Panc1 (cell line): ENCODE results near the gene FGFRL1. TPM values are rescaled to one million over a fixed set of nuclear protein-coding genes. Genes with fewer than 3 reads are reported as not detected.

Experiments used
- ATAC-seq: fragments of 200-7000 bp; cut with Tn5 transposase; 2 replicates; pipeline ENCODE4 v1.9.1; 2020; ENCODE audit warnings: mild to moderate bottlenecking, moderate library complexity
- BruUV-seq: library from RNA; stranded (reverse); fragments of 400-500 nt; replicated peaks from 2 replicates; lab custom pipeline; 2021; lab: Mats Ljungman, UMichigan
- CTCF ChIA-PET: fragments of 300-600 bp; sonication (Branson Sonifier 250); formaldehyde crosslinking; loops from one replicate; lab custom pipeline; 2022; ENCODE audit warnings: antibody characterized with exemption; lab: Charles Lee
- POLR2A ChIA-PET: fragments of 300-600 bp; sonication (Branson Sonifier 250); formaldehyde crosslinking; loops from one replicate; lab custom pipeline; 2022; ENCODE audit warnings: antibody characterized with exemption; lab: Charles Lee
- DNase-seq: peaks from one replicate; pipeline ENCODE4 v3.0.0-alpha.2; 2010; ENCODE audit warnings: low read depth, low spot score
- H3K27ac ChIP-seq: 2 replicates; pipeline ENCODE4 v1.5.1; 2011; ENCODE audit warnings: mild to moderate bottlenecking, low read length, inconsistent platforms
- H3K27me3 ChIP-seq: fragments of 200-500 bp; sonication (Bioruptor generic); 2 replicates; pipeline ENCODE4 v1.6.0; 2014; ENCODE audit warnings: low read length, inconsistent platforms; ENCODE audit not compliant: control insufficient read depth, insufficient read depth
- H3K36me3 ChIP-seq: fragments of 200-500 bp; sonication (Bioruptor generic); 2 replicates; pipeline ENCODE4 v1.5.1; 2014; ENCODE audit warnings: inconsistent platforms, mild to moderate bottlenecking, low read length, moderate library complexity; ENCODE audit not compliant: control insufficient read depth, insufficient read depth
- H3K4me1 ChIP-seq: 2 replicates; pipeline ENCODE4 v1.5.1; 2011; ENCODE audit warnings: inconsistent platforms, mild to moderate bottlenecking, low read length, moderate library complexity; ENCODE audit not compliant: control insufficient read depth, insufficient read depth
- H3K4me3 ChIP-seq, 2 experiments: 2 replicates each; pipeline ENCODE4 v1.5.1; 2011 to 2012; ENCODE audit warnings: low read depth in 2 of 2, low read length in 2 of 2, mild to moderate bottlenecking in 2 of 2, inconsistent platforms in 1 of 2, moderate library complexity in 1 of 2
- H3K9me3 ChIP-seq: fragments of 200-500 bp; sonication (Bioruptor generic); 2 replicates; pipeline ENCODE4 v1.5.1; 2014; ENCODE audit warnings: low read depth, mild to moderate bottlenecking, inconsistent platforms, low read length, moderate library complexity; ENCODE audit not compliant: control insufficient read depth, insufficient read depth
- CTCF ChIP-seq: fragments of 450-650 bp; IDR thresholded peaks from 2 replicates; pipeline ENCODE4 v1.5.1; 2017; ENCODE audit warnings: mild to moderate bottlenecking
- POLR2AphosphoS5 ChIP-seq: IDR thresholded peaks from 2 replicates; pipeline ENCODE4 v1.6.1; 2012; ENCODE audit warnings: mild to moderate bottlenecking, low read depth, low read length, moderate library complexity
- REST ChIP-seq, 2 experiments: IDR thresholded peaks; 2 replicates each; pipeline ENCODE4 v1.6.1; 2011 to 2012; ENCODE audit warnings: low read depth in 2 of 2, control low read depth in 1 of 2, low read length in 1 of 2, mild to moderate bottlenecking in 1 of 2, moderate library complexity in 1 of 2; ENCODE audit not compliant: insufficient read depth in 1 of 2
- SIN3A ChIP-seq: IDR thresholded peaks from 2 replicates; pipeline ENCODE4 v1.6.1; 2012; ENCODE audit warnings: low read depth, mild to moderate bottlenecking, low read length, moderate library complexity, borderline replicate concordance; ENCODE audit not compliant: insufficient read depth
- TCF7L2 ChIP-seq: IDR thresholded peaks from 2 replicates; pipeline ENCODE4 v1.6.1; 2011; ENCODE audit warnings: mild to moderate bottlenecking, low read depth, low read length, inconsistent platforms
- in situ Hi-C: cut with HindIII; loops from 2 replicates; pipeline ENCODE4 v1.10.0; 2016; ENCODE audit warnings: low sequenced_read_pairs, low pct_unique_long_range_greater_than_20kb
- intact Hi-C: fragments of 100-400 bp; cut with micrococcal nuclease; formaldehyde crosslinking; loops from one replicate; pipeline ENCODE4 v1.10.0; 2022; ENCODE audit not compliant: unreplicated experiment
- total RNA-seq: library from RNA; stranded (reverse); gene quantifications from one replicate; pipeline ENCODE4 v1.2.1, GENCODE V29; 2021; ENCODE audit not compliant: unreplicated experiment

The FGFRL1 gene
- total RNA-seq, 1 experiment from 2014 or later: 43.1 TPM

GRCh38 chr4:1051472-1051871, 40.0 kb downstream of the FGFRL1 start:
- H3K36me3 ChIP-seq: no peaks in the 10 kb centered on the region
- POLR2A ChIA-PET: no interaction called here
- H3K4me1 ChIP-seq: peaks cover 9% of the 10 kb centered on the region
- CTCF ChIA-PET: interaction anchor here (1.1 kb wide), 1 partner anchor 105 kb away, joined by 4 read pairs; no protein-coding TSS in a partner anchor
- BruUV-seq: no TSS peak
- DNase-seq (no peak), ATAC-seq (no peak)
- intact Hi-C loops (no loop called here), in situ Hi-C loops (no loop called here)
- no peak overlapping the region for H3K4me3 ChIP-seq
- no peaks in the 10 kb centered on the region for H3K9me3 ChIP-seq
- no peak for TF ChIP-seq TCF7L2
- TF ChIP-seq SIN3A: no peak
- TF ChIP-seq CTCF: no peak
- TF ChIP-seq REST (IDR thresholded peaks at IDR 0.05; ENCODE audit: insufficient read depth in 1 of 2, low read depth in 2 of 2, low read length in 1 of 2): no peak
- TF ChIP-seq POLR2AphosphoS5: no peak
- H3K27me3 ChIP-seq: no peaks in the 10 kb centered on the region
- no peak overlapping the region for H3K27ac ChIP-seq

GRCh38 chr4:1052231-1052671, 40.8 kb downstream of the FGFRL1 start:
- no peak overlapping the region for H3K27ac ChIP-seq
- intact Hi-C loops: no loop called here
- in situ Hi-C loops: no loop called here
- DNase-seq (no peak), ATAC-seq (no peak)
- TF ChIP-seq CTCF (no peak), SIN3A (no peak), REST (IDR thresholded peaks at IDR 0.05; ENCODE audit: insufficient read depth in 1 of 2, low read depth in 2 of 2, low read length in 1 of 2) (no peak), TCF7L2 (no peak), POLR2AphosphoS5 (no peak)
- no peaks in the 10 kb centered on the region for H3K27me3 ChIP-seq
- H3K4me3 ChIP-seq: no peak overlapping the region
- ChIA-PET CTCF (no interaction called here), POLR2A (no interaction called here)
- no peaks in the 10 kb centered on the region for H3K36me3 ChIP-seq
- BruUV-seq: no TSS peak
- peaks cover 9% of the 10 kb centered on the region for H3K4me1 ChIP-seq
- H3K9me3 ChIP-seq: no peaks in the 10 kb centered on the region
